Neural cell (in vitro differentiated cells): ENCODE measurements around the gene HECA. TPM values are rescaled to one million over a fixed set of nuclear protein-coding genes. Genes with fewer than 3 reads are reported as not detected.

Experiments
- H2AFZ ChIP-seq: fragments of 200-600, 300-800 bp; sonication (generic), shearing (Covaris generic); 2 replicates; pipeline ENCODE4 v1.6.0; 2014; ENCODE audit warnings: low read depth, mild to moderate bottlenecking, antibody characterized with exemption, low read length, moderate library complexity
- H3F3A ChIP-seq: fragments of 200-600 bp; shearing (Covaris generic); 2 replicates; pipeline ENCODE4 v1.6.1; 2016; ENCODE audit warnings: mild to moderate bottlenecking, moderate library complexity, mixed read lengths, antibody characterized with exemption, low read length; ENCODE audit not compliant: insufficient read depth, poor library complexity, severe bottlenecking
- H3K27ac ChIP-seq: fragments of 200-600, 300-800 bp; sonication (generic), shearing (Covaris generic); 2 replicates; pipeline ENCODE4 v1.5.1; 2014; ENCODE audit warnings: mild to moderate bottlenecking, low read length, moderate library complexity
- H3K27me3 ChIP-seq: fragments of 300-800, 200-600 bp; sonication (generic), shearing (Covaris generic); 2 replicates; pipeline ENCODE4 v1.6.0; 2014; ENCODE audit warnings: mild to moderate bottlenecking, low read depth, low read length, moderate library complexity; ENCODE audit not compliant: insufficient read depth
- H3K36me3 ChIP-seq: fragments of 300-800, 200-600 bp; sonication (generic), shearing (Covaris generic); 2 replicates; pipeline ENCODE4 v1.5.1; 2014; ENCODE audit warnings: mild to moderate bottlenecking, antibody characterized with exemption, low read length, moderate library complexity; ENCODE audit not compliant: insufficient read depth
- H3K4me2 ChIP-seq: fragments of 300-800, 200-600 bp; sonication (generic), shearing (Covaris generic); 2 replicates; pipeline ENCODE4 v1.6.0; 2014; ENCODE audit warnings: mild to moderate bottlenecking, low read length
- H3K4me3 ChIP-seq: fragments of 300-800, 200-600 bp; sonication (generic), shearing (Covaris generic); 2 replicates; pipeline ENCODE4 v1.5.1; 2014; ENCODE audit warnings: mild to moderate bottlenecking, low read length, moderate library complexity
- H3K79me2 ChIP-seq: fragments of 200-600 bp; shearing (Covaris generic); replicated peaks from 2 replicates; pipeline ENCODE4 v1.6.0; 2014; ENCODE audit warnings: mild to moderate bottlenecking, low read length, moderate library complexity; ENCODE audit not compliant: insufficient read depth
- H3K9ac ChIP-seq: fragments of 300-800, 200-600 bp; sonication (generic), shearing (Covaris generic); 2 replicates; pipeline ENCODE4 v1.6.1; 2016; ENCODE audit warnings: mild to moderate bottlenecking, low read length, mixed read lengths
- H3K9me2 ChIP-seq: fragments of 200-600 bp; shearing (Covaris generic); 2 replicates; pipeline ENCODE4 v1.6.1; 2016; ENCODE audit warnings: mild to moderate bottlenecking, low read length, mixed read lengths; ENCODE audit not compliant: insufficient read depth
- H3K9me3 ChIP-seq: fragments of 200-600, 300-800 bp; sonication (generic), shearing (Covaris generic); 2 replicates; pipeline ENCODE4 v1.6.1; 2016; ENCODE audit warnings: mild to moderate bottlenecking, mixed run types, low read length, moderate library complexity, mixed read lengths
- H4K20me1 ChIP-seq: fragments of 200-600 bp; shearing (Covaris generic); 2 replicates; pipeline ENCODE4 v1.6.1; 2016; ENCODE audit warnings: mild to moderate bottlenecking, mixed run types; ENCODE audit not compliant: insufficient read depth
- CTCF ChIP-seq: fragments of 450-650 bp; IDR thresholded peaks from 2 replicates; pipeline ENCODE4 v1.5.1; 2014; ENCODE audit warnings: antibody characterized with exemption, mild to moderate bottlenecking, moderate library complexity; ENCODE audit not compliant: poor library complexity, severe bottlenecking
- EP300 ChIP-seq: fragments of 450-650 bp; conservative IDR thresholded peaks from 2 replicates; pipeline ENCODE4 v1.6.1; 2014; ENCODE audit warnings: antibody characterized with exemption, mild to moderate bottlenecking, moderate library complexity; ENCODE audit not compliant: poor library complexity, severe bottlenecking
- EZH2 ChIP-seq: fragments of 200-600, 300-800 bp; shearing (Covaris generic), sonication (generic); IDR thresholded peaks from 2 replicates; pipeline ENCODE4 v1.6.1; 2014; ENCODE audit warnings: antibody characterized with exemption, low read length, borderline replicate concordance, mild to moderate bottlenecking; ENCODE audit not compliant: insufficient read depth, poor library complexity, severe bottlenecking
- MXI1 ChIP-seq: fragments of 450-650 bp; conservative IDR thresholded peaks from 2 replicates; pipeline ENCODE4 v1.6.1; 2014; ENCODE audit warnings: antibody characterized with exemption, mild to moderate bottlenecking; ENCODE audit not compliant: poor library complexity, severe bottlenecking
- POLR2AphosphoS5 ChIP-seq: IDR thresholded peaks from 2 replicates; pipeline ENCODE4 v1.6.1; 2012
- RAD21 ChIP-seq: fragments of 450-650 bp; conservative IDR thresholded peaks from 2 replicates; pipeline ENCODE4 v1.6.1; 2014; ENCODE audit warnings: antibody characterized with exemption, mild to moderate bottlenecking, moderate library complexity
- REST ChIP-seq: IDR thresholded peaks from 2 replicates; pipeline ENCODE4 v1.6.1; 2012; ENCODE audit warnings: borderline replicate concordance
- SMC3 ChIP-seq: fragments of 450-650 bp; conservative IDR thresholded peaks from 2 replicates; pipeline ENCODE4 v1.6.1; 2014; ENCODE audit warnings: antibody characterized with exemption, mild to moderate bottlenecking, moderate library complexity; ENCODE audit not compliant: poor library complexity
- TAF1 ChIP-seq: IDR thresholded peaks from 2 replicates; pipeline ENCODE4 v1.6.1; 2012; ENCODE audit warnings: low read depth
- polyA plus RNA-seq: library from polyadenylated mRNA; depleted of rRNA; stranded (reverse); fragments of >200 nt; gene quantifications from 2 replicates; pipeline ENCODE4 v1.2.3, GENCODE V29; 2014

The HECA gene
- polyA plus RNA-seq, 1 donor from 2014 or later, result 20.2 TPM

GRCh38 chr6:139166238-139166955 lies 31.5 kb downstream of the HECA start:
- no peaks in the 10 kb centered on the region for H4K20me1 ChIP-seq
- peaks cover 9% of the 10 kb centered on the region for H3K36me3 ChIP-seq
- no peaks in the 10 kb centered on the region for H3K27me3 ChIP-seq
- no peak overlapping the region for H2AFZ ChIP-seq
- TF ChIP-seq EZH2, result no peak
- no peak for TF ChIP-seq REST
- TF ChIP-seq TAF1, result no peak
- TF ChIP-seq SMC3, result no peak
- TF ChIP-seq RAD21, result no peak
- TF ChIP-seq MXI1, result no peak
- TF ChIP-seq POLR2AphosphoS5, result no peak
- no peak for TF ChIP-seq CTCF
- TF ChIP-seq EP300, result no peak
- no peak overlapping the region for H3K9ac ChIP-seq
- H3K9me3 ChIP-seq, result no peaks in the 10 kb centered on the region
- no peak overlapping the region for H3K4me3 ChIP-seq
- H3K79me2 ChIP-seq, result no peaks in the 10 kb centered on the region
- H3K27ac ChIP-seq, result no peak overlapping the region
- no peak overlapping the region for H3K4me2 ChIP-seq
- H3F3A ChIP-seq, result no peaks in the 10 kb centered on the region
- no peaks in the 10 kb centered on the region for H3K9me2 ChIP-seq

DNA sequence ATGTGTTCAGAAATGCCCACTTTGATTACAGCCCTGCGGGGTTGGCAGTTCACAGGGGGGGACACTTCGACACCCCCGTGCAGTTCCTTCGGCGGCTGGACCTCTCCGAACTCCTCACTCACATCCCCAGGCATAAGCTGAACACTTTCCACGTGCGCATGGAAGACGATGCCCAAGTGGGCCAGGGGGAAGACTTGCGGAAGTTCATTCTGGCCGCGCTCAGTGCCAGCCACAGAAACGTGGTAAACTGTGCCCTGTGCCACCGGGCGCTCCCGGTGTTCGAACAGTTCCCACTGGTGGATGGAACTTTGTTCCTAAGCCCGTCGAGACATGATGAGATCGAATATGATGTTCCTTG lies 32.1 kb downstream of the HECA start:
- no peak overlapping the region for H2AFZ ChIP-seq
- no peak overlapping the region for H3K9ac ChIP-seq
- H3K36me3 ChIP-seq, result peaks cover 9% of the 10 kb centered on the region
- H3K27me3 ChIP-seq, result no peaks in the 10 kb centered on the region
- no peak for TF ChIP-seq CTCF
- no peak for TF ChIP-seq RAD21
- TF ChIP-seq SMC3, result no peak
- TF ChIP-seq MXI1, result no peak
- H3F3A ChIP-seq, result no peaks in the 10 kb centered on the region
- no peaks in the 10 kb centered on the region for H4K20me1 ChIP-seq
- no peaks in the 10 kb centered on the region for H3K9me3 ChIP-seq
- H3K79me2 ChIP-seq, result no peaks in the 10 kb centered on the region
- H3K9me2 ChIP-seq, result no peaks in the 10 kb centered on the region
- H3K4me2 ChIP-seq, result no peak overlapping the region
- H3K4me3 ChIP-seq, result no peak overlapping the region
- H3K27ac ChIP-seq, result no peak overlapping the region
